ENCODE results near the gene FGR.

DNA sequence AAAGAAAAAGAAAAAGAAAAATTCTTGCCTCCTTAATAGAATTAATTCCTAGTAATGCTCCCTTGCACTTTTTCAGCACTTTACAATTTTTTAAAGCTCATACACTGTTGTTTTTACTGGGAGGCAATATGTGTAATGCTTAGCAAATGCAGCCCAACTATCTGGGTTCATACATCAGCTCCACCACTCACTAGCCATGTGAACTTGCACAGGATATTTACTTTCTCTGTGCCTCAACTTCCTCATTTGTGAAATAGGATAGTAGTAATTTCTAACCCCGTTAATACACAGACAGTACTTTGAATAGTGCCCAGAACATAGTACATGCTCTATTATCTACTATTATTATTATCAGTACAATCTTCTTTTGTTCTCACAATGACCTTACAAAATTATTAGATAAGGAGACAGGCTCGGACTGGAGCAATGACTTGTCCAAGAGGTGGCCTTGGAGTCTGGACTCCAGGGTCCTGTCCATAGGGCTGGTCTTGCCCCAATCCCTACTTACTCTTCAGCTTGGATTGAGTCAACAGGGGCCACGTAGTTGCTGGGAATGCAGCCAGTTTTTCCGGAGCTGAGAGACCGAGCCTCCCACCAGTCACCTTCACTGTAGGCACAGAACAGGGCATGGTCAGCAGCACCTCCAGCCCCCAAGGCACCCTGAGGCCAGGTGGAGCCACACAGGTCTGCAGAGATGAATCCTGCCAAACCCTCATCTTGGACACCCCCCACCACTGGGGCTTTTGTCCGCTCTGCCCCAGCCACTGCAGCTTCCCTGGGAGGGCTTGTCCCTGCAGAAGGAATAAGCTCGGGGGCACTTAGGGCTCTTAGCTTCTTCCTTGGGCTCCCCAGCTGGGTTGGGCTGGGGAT lies 13.7 kb downstream of the FGR start:
- TF ChIP-seq CTCF (conservative IDR thresholded peaks at IDR 0.05 in 1 of 2, IDR thresholded peaks at IDR 0.05 in 1 of 2; ENCODE audit: extremely low read depth in 1 of 2, insufficient read depth in 1 of 2, low read depth in 1 of 2, low read length in 2 of 2) = no peak
- TF ChIP-seq EZH2 (IDR thresholded peaks at IDR 0.05; ENCODE audit: borderline replicate concordance, low read length) = no peak
